ENCODE results near the gene SPEG.

- TF ChIP-seq CTCF (IDR thresholded peaks at IDR 0.05; ENCODE audit: extremely low read depth in 1 of 2, insufficient read depth in 1 of 2, low read depth in 1 of 2, low read length in 2 of 2) (no peak), MAX (IDR thresholded peaks at IDR 0.05; ENCODE audit: insufficient read depth, insufficient read length) (no peak)
Observed at GRCh38 chr2:219476652-219477151, 42.1 kb downstream of the SPEG start.
